AG04449 (cell line): ENCODE measurements around the gene TPCN2.

Experiments used
- CTCF ChIA-PET: fragments of 350-600 bp; formaldehyde crosslinking; extraction: SDS; loops from one replicate; lab custom pipeline; 2021; ENCODE audit warnings: antibody characterized with exemption; lab: Yijun Ruan, JAX
- POLR2A ChIA-PET: fragments of 400-600, 350-600 bp; formaldehyde crosslinking; extraction: SDS; loops from one replicate; lab custom pipeline; 2020; ENCODE audit warnings: antibody characterized with exemption, inconsistent platforms; lab: Yijun Ruan, JAX
- DNase-seq: peaks from one replicate; pipeline ENCODE4 v3.0.0-alpha.2; 2010; ENCODE audit warnings: low read depth, low spot score
- H3K4me3 ChIP-seq: 2 replicates; pipeline ENCODE4 v1.5.1; 2011; ENCODE audit warnings: low read depth, mild to moderate bottlenecking, control low read depth, low read length
- TF ChIP-seq, protein P1 (sequence below): IDR thresholded peaks from one replicate; pipeline ENCODE4 v1.5.1; 2011; ENCODE audit warnings: mild to moderate bottlenecking, moderate library complexity, low read length, control low read depth, inconsistent platforms; ENCODE audit not compliant: insufficient read depth; ENCODE audit errors: missing control alignments

TPCN2 gene

DNA sequence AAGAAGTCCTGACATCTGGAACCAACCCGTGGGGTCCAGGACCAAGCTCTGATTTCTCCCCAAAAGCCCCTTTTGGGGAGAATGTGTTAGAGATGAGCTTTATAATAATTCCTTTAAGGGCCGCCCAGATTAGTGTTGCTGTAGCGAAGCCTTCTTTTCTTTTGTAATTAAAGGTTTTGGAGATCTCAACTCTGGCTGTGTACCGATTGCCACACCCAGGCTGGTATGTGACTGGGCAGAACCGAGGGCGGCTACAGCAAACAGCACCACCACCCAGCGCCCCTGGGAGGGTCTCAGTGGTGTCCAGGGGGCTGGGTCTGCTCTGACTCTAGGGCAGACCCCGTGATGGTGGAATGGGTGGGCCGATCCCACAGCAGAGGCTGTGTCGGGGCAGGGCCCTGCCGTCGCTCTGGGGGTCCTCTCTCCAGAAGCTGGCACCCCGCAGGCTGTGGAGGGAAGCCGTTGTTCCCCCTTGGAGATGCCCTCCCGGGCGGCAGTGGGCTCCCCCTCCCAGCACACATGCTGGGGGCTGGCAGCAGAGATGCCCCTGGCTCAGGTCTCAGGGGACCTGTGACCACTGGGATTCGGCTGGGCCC, 31.0 kb downstream of the TPCN2 start:
- no peak for DNase-seq
- ChIA-PET CTCF (interaction anchor here (0.7 to 2.0 kb wide), 4 partner anchors 9 to 36 kb away, joined by 3 to 13 read pairs (median 5); no protein-coding TSS in a partner anchor), POLR2A (no interaction called here)
- TF ChIP-seq, protein P1, sequence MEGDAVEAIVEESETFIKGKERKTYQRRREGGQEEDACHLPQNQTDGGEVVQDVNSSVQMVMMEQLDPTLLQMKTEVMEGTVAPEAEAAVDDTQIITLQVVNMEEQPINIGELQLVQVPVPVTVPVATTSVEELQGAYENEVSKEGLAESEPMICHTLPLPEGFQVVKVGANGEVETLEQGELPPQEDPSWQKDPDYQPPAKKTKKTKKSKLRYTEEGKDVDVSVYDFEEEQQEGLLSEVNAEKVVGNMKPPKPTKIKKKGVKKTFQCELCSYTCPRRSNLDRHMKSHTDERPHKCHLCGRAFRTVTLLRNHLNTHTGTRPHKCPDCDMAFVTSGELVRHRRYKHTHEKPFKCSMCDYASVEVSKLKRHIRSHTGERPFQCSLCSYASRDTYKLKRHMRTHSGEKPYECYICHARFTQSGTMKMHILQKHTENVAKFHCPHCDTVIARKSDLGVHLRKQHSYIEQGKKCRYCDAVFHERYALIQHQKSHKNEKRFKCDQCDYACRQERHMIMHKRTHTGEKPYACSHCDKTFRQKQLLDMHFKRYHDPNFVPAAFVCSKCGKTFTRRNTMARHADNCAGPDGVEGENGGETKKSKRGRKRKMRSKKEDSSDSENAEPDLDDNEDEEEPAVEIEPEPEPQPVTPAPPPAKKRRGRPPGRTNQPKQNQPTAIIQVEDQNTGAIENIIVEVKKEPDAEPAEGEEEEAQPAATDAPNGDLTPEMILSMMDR = no peak
- H3K4me3 ChIP-seq = no peak overlapping the region

DNA sequence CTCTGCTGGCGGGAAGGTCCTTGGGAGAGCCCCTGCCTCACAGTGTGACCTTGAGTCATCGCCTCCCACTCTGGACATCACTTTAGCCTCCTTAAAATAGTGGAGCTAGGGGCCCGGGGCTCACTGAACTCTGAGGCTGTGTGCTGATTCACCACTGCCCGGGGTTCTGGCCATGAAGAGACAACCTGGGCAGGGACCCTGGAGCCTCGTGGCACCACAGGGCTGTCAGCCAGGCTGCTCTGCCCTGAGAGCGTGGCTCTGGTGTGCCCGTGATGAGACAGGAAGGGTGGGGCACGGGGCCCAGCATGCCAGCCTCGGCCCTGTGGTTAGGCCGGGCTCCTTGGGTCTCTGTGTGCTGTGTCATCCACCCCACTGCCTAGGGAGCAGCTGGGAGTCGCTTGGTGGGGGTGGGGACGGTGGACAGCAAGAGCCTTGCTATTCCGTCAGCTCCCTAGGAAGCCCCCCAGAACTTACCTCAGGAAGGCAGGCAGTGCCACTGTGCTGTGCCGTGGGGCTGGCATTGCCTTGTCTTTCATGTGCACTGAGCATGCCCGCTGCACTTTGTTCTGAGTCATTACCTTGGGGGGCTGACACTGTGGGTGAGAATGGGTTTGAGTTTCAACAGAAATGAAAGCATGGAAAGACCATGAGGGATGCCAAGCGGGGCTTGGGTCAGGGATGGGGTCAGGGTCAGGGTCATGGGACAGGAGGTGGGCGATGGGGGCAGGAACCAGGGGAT, 31.7 kb downstream of the TPCN2 start:
- ChIA-PET CTCF (interaction anchor here (1.2 to 2.0 kb wide), 3 partner anchors 8 to 36 kb away, joined by 3 to 13 read pairs (median 7); no protein-coding TSS in a partner anchor), POLR2A (no interaction called here)
- H3K4me3 ChIP-seq = no peak overlapping the region

DNA sequence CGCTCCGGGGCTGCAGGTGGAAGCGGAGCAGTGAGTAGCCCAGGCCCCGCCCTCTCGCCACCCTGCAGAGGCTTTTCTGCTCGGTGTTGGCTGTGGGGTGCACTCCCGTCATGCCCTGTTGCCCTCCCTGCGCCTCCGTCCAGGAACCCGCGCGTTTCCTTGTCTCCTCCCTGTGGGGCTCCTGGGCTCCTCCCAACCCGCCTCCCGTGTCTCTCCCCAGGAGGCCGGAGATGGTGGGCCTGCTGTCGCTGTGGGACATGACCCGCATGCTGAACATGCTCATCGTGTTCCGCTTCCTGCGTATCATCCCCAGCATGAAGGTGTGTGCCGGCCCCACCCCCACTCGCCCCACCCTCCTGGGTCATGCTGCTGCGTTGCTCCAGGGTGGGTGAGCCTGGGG, 32.4 kb downstream of the TPCN2 start:
- no peak overlapping the region for H3K4me3 ChIP-seq
- ChIA-PET POLR2A (no interaction called here), CTCF (no interaction called here)
- TF ChIP-seq, protein P1 = no peak
- DNase-seq = no peak

More for the DNA sequence above, 31.7 kb downstream of the TPCN2 start:
- TF ChIP-seq, protein P1 = no peak
- no peak for DNase-seq

DNA sequence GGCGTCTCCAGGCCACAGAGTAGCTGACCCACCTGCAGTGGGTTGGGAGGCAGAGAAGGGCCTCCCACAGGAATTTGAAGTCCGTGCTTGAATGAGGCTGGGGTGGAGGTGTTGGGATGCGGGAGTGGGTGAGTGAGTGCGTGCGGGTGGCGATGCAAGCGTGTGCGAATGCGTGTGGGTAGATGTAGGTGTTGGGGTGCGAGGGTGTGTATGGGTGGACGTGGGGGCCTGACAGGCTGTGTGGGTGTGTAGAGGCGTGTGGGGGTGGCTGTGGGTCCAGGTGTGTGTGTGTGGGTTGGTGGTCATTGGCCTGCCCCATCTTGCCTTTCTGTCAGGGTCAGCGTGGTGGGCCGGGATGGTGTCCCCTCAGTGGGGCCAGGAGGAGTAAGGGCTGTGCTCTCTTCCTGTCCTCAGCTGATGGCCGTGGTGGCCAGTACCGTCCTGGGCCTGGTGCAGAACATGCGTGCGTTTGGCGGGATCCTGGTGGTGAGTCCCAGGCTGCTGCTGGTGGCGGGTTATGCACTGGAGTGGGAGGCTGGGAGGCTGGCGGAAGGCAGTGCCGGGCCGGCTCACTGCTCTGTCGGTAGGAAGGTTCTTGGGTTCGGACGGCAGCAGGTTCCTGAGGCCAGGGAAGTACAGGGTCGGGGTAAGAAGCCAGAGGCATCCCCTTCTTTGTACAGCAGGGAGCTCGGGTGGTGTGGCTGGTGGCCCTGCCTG, 35.0 kb downstream of the TPCN2 start:
- ChIA-PET CTCF (no interaction called here), POLR2A (no interaction called here)
- TF ChIP-seq, protein P1 = no peak
- H3K4me3 ChIP-seq = no peak overlapping the region
- no peak for DNase-seq

DNA sequence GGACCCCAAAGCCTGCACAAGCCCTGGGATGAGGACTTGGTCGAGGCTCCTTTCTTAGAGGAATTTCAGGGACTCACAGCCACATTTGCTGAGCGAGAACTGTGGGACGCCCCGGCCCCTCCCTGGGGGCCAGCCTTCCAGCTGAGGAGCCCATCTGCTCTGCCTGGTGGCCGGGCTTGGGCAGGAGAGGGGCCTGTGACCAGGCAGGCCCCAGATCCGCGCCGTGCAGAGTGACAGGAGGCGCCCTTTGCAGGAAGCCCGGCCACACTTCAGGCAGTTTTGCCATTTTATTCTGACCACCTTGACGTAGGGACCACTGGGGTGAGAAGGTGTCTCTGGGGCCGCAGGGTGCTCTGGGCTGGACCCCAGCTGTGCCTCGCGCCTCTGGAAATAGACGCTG, 35.6 kb downstream of the TPCN2 start:
- DNase-seq = no peak
- ChIA-PET POLR2A (no interaction called here), CTCF (no interaction called here)
- TF ChIP-seq, protein P1 = no peak
- H3K4me3 ChIP-seq = no peak overlapping the region
